Ascending aorta (tissue), 2 donors: ENCODE data around the gene TTBK2. TPM values are rescaled to one million over a fixed set of nuclear protein-coding genes. Genes with fewer than 3 reads are reported as not detected.

Experiments used
- DNase-seq, 2 donors: peaks; one replicate each; pipeline ENCODE4 v3.0.0-alpha.2; 2019; ENCODE audit warnings: low spot score in 2 of 2
- H3K27ac ChIP-seq, 2 donors: fragments of 200-600 bp; sonication (generic); one replicate each; pipeline ENCODE4 v1.5.1; 2016 to 2017; ENCODE audit warnings: mild to moderate bottlenecking in 1 of 2
- H3K27me3 ChIP-seq: fragments of 200-600 bp; sonication (generic); one replicate; pipeline ENCODE4 v1.5.1; 2017
- H3K36me3 ChIP-seq, 2 donors: fragments of 200-600 bp; sonication (generic); one replicate each; pipeline ENCODE4 v1.5.1; 2016
- H3K4me1 ChIP-seq, 2 donors: fragments of 200-600 bp; sonication (generic); one replicate each; pipeline ENCODE4 v1.5.1; 2016 to 2017; ENCODE audit warnings: mild to moderate bottlenecking in 1 of 2
- H3K4me3 ChIP-seq, 2 donors: fragments of 200-600 bp; sonication (generic); one replicate each; pipeline ENCODE4 v1.5.1; 2016 to 2017; ENCODE audit warnings: mild to moderate bottlenecking in 1 of 2
- H3K9me3 ChIP-seq, 2 donors: fragments of 200-600 bp; sonication (generic); one replicate each; pipeline ENCODE4 v1.5.1; 2016
- intact Hi-C: fragments of 100-400 bp; cut with DNase I; formaldehyde crosslinking; loops from one replicate; pipeline ENCODE4 v1.15.1; 2023
- total RNA-seq: library from RNA; depleted of rRNA; stranded (reverse); fragments of >200 nt; gene quantifications from one replicate; pipeline ENCODE4 v1.1.0, GENCODE V29; 2016
- TF ChIP-seq, protein P1 (sequence below), 3 experiments: fragments of 200-600 bp in 2 of 3; fragments of 450-650 bp in 1 of 3; sonication (generic) in 2 of 3; IDR thresholded peaks; one replicate each; pipeline ENCODE4 v1.5.1; 2016 to 2019; ENCODE audit warnings: antibody characterized with exemption in 3 of 3, mild to moderate bottlenecking in 1 of 3, moderate library complexity in 1 of 3

Gene TTBK2
- total RNA-seq, 1 donor from 2014 or later: 25.3 TPM

DNA sequence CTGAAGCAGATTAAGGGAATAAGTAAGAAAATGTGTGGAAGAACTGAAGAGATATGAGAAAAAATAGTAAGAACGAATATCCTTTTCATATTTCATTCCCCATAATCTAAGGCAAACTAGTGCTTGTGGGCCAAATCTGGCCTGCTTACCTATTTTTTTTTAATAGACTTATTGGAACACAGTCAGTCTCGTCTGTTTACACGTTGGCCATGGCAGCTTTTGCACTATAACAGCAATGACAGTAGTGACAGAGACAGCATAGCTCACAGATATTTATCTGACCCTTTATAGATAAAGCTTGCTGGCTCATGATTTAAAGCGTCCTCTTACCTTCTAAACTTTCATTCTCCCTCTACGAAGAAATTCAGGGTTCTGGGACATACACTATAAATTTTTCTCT lies 133.6 kb downstream of the TTBK2 start:
- no peaks in the 10 kb centered on the region for H3K27me3 ChIP-seq
- DNase-seq: no peak
- TF ChIP-seq, protein P1, sequence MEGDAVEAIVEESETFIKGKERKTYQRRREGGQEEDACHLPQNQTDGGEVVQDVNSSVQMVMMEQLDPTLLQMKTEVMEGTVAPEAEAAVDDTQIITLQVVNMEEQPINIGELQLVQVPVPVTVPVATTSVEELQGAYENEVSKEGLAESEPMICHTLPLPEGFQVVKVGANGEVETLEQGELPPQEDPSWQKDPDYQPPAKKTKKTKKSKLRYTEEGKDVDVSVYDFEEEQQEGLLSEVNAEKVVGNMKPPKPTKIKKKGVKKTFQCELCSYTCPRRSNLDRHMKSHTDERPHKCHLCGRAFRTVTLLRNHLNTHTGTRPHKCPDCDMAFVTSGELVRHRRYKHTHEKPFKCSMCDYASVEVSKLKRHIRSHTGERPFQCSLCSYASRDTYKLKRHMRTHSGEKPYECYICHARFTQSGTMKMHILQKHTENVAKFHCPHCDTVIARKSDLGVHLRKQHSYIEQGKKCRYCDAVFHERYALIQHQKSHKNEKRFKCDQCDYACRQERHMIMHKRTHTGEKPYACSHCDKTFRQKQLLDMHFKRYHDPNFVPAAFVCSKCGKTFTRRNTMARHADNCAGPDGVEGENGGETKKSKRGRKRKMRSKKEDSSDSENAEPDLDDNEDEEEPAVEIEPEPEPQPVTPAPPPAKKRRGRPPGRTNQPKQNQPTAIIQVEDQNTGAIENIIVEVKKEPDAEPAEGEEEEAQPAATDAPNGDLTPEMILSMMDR (IDR thresholded peaks at IDR 0.05): no peak
- peaks cover 9 to 10% of the 10 kb centered on the region in 2 donors for H3K36me3 ChIP-seq
- no peaks in the 10 kb centered on the region for H3K9me3 ChIP-seq
- H3K4me1 ChIP-seq: no peaks in the 10 kb centered on the region
- H3K4me3 ChIP-seq: no peak overlapping the region
- no peak overlapping the region for H3K27ac ChIP-seq
- intact Hi-C loops: no loop called here

DNA sequence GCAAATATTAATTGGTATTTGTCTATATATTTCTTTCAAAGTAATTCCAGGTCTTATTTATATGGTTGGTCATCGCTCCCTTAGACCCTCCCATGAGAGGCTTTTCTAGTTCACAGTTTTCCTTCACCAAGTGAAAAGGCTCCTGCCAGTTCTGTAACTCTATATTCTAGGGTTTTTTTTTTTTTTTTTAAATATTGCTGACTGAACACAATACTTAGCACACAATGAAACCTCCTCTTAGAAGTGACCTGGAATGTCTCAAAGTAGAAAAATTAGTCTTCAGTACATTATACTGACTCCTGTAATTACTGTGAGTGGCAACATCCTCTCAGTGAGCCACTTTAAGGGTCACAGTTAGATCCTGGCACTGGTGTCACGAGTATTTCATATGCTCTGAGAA lies 135.0 kb downstream of the TTBK2 start:
- TF ChIP-seq, protein P1 (IDR thresholded peaks at IDR 0.05): no peak
- DNase-seq: no peak
- no peak overlapping the region for H3K27ac ChIP-seq
- intact Hi-C loops: no loop called here
- H3K36me3 ChIP-seq: peaks cover 6 to 10% of the 10 kb centered on the region in 2 donors
- no peaks in the 10 kb centered on the region for H3K27me3 ChIP-seq
- H3K4me3 ChIP-seq: no peak overlapping the region
- no peaks in the 10 kb centered on the region for H3K4me1 ChIP-seq
- no peaks in the 10 kb centered on the region for H3K9me3 ChIP-seq

DNA sequence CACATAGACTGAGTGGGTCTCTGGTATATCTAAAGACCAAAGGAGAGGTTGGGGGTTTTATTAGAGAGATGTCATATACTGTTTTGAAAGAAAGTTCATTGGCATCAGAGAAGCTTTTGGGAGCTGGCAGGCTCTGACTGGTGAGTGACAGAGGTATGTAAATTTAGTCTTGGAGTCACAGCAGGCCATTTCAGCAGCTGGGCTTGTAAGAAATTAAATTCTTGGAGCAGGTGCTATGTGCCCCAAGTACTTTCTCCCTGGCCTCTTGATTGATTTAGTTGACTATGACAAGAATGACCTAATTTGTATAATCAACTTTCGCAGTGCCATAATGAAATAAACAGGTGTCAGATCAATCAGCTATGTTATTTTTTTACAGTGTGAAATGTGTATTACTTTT lies 135.9 kb downstream of the TTBK2 start:
- intact Hi-C loops: no loop called here
- no peak overlapping the region for H3K4me3 ChIP-seq
- peaks cover 6 to 10% of the 10 kb centered on the region in 2 donors for H3K36me3 ChIP-seq
- DNase-seq: no peak
- H3K4me1 ChIP-seq: no peaks in the 10 kb centered on the region
- TF ChIP-seq, protein P1 (IDR thresholded peaks at IDR 0.05): no peak
- H3K27ac ChIP-seq: no peak overlapping the region
- no peaks in the 10 kb centered on the region for H3K9me3 ChIP-seq
- no peaks in the 10 kb centered on the region for H3K27me3 ChIP-seq

DNA sequence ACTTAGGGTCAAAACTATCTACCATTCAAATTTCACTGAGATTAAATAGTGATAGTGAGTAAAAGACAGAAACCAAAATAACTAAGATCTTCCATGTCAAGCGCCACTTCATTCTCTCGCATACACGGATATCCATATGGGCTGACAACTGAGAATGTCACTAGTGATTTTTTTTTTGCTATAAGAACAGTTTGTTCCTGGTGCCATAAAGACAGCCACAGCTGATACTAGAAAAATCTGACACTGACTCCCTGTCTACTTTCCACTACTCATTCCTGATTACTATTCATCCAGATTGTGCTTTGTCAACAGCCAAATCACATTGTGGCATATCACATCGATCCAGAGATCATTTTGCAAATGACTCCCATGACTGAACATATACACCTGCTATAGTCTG lies 137.9 kb downstream of the TTBK2 start:
- TF ChIP-seq, protein P1 (IDR thresholded peaks at IDR 0.05): no peak
- no peak overlapping the region for H3K4me3 ChIP-seq
- intact Hi-C loops: no loop called here
- H3K27ac ChIP-seq: no peak overlapping the region
- no peaks in the 10 kb centered on the region for H3K4me1 ChIP-seq
- H3K36me3 ChIP-seq: peaks cover 6% of the 10 kb centered on the region in 2 donors
- DNase-seq: no peak
- H3K27me3 ChIP-seq: no peaks in the 10 kb centered on the region
- no peaks in the 10 kb centered on the region for H3K9me3 ChIP-seq

DNA sequence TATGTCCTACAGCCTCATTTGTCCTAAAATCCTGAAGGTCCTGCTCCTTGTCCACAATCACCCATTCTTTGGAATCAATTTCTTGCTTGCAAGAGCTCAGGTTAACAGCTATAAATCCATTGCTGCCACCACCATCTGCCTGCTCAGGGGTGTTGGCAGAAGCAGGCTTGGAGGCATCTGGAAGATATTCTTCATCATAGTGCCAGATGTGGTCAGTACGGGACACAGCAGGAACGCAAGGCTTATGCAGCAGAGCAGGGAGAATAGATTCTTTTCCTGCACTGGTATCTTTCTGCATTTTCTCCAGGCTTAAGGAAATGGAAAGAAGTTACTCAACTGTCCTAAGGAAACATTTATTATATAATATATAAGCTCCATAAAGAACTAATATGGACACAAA lies 145.2 kb downstream of the TTBK2 start:
- no peak for DNase-seq
- Histone ChIP-seq H3K9me3 (no peaks in the 10 kb centered on the region), H3K27ac (no peak overlapping the region), H3K4me1 (peaks cover 0 to 11% of the 10 kb centered on the region in 2 donors), H3K27me3 (no peaks in the 10 kb centered on the region), H3K4me3 (no peak overlapping the region), H3K36me3 (peaks cover 7 to 9% of the 10 kb centered on the region in 2 donors)
- TF ChIP-seq, protein P1 (IDR thresholded peaks at IDR 0.05): no peak
- intact Hi-C loops: no loop called here

DNA sequence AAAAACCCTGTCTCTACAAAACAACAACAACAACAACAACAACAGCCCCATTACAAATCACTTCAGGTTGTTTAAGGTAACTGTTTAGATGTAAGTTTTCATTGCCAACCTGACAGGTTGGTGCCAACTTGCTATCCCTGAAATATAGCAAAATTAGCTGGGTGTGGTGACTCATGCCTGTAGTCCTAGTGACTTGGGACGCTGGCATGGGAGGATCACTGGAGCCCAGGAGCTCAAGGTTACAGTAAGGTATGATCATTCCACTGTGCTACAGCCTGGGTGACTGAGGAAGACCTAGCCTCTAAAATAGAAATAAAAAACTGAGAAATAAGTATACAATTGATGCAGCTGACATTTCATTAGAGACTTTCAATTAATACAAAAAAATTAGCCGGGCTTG lies 147.7 kb downstream of the TTBK2 start:
- intact Hi-C loops: loop anchor here (2.0 kb wide), 1 partner anchor 36 kb away; the partner anchor contains the start of gene CDAN1
- no peak for DNase-seq
- Histone ChIP-seq H3K27ac (peak overlapping the region; percentile 6 to 51), H3K4me3 (no peak overlapping the region), H3K9me3 (no peaks in the 10 kb centered on the region), H3K36me3 (peaks cover 7 to 9% of the 10 kb centered on the region in 2 donors), H3K4me1 (peaks cover 0 to 11% of the 10 kb centered on the region in 2 donors), H3K27me3 (no peaks in the 10 kb centered on the region)
- TF ChIP-seq, protein P1 (IDR thresholded peaks at IDR 0.05): no peak
